Stimulated activated CD4-positive, alpha-beta T cell treated with anti-CD3 and anti-CD28 coated beads, Interleukin-1b, Interleukin-23, amount 100 ng/mL, for 1 hour (primary cell): ENCODE data around the gene RBFOX2.
"Not testable (repeated sequence)": the region's sequence is repeated elsewhere in the genome, so short reads cannot be mapped to it uniquely, and the experiment has no call there.

Source experiments
- DNase-seq, 2 donors: peaks; one replicate each; pipeline ENCODE4 v3.0.0-alpha.2; 2020; ENCODE audit warnings: low read depth in 2 of 2

The RBFOX2 gene

GRCh38 chr22:35824256-35824655 lies 204.4 kb downstream of the RBFOX2 start:
- no peak for DNase-seq

DNA sequence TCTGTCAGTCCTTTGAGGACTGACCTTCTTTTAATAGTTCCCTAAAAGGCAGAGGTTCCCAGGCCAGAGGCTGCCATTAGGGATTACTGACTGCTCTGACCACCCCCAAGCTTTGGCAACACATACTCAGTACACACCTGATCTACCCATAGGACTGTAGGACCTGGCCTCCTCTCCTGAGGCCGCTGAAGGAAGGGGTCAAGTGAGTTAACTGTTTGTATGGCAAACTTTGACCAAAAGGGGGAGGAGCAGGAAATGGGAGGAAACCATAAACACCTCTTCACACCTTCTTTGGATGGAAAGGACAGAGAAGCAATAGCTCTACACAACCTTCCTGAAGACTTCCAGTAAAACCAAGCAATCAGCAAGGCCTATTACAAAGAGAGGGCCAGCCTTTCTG lies 207.0 kb downstream of the RBFOX2 start:
- DNase-seq, result no peak

GRCh38 chr22:35819421-35819820 lies 209.2 kb downstream of the RBFOX2 start:
- DNase-seq, result no peak

DNA sequence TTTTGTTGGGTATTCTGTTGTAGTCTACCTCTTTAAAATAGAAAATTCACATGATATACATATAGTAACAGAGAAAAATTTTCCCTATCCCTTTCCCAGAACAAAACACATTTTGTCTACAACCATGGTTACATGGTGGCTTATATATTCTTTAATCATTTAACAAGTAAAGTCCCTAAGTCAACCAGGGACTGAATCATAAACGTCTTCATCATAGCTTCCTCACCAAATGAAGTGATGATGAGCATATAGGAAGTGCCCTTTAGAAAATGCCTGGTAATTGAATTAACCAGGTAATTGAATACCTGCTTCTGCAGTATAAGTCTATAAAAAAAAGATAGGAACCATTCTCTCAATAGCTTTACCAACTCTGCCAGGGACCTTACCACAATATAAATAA lies 209.7 kb downstream of the RBFOX2 start:
- no peak for DNase-seq

DNA sequence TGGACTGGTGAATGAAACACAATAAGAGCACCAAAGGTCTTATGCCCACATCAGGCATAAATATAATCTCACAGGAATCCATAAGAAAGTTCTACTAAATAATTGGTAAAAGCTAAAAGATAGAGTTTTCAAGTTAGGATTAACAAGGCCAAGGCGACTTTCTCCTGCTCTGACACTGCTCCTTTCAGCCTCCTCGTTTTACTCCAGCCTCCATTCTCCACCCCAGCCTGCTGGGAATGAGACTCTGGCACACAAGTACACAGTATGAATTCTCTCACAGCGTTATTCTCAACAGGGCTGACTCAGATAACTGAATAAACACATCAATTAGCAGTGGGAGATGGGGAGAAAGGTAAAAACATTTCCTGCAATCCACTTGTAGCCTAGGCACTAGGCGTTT lies 216.0 kb downstream of the RBFOX2 start:
- no peak for DNase-seq

DNA sequence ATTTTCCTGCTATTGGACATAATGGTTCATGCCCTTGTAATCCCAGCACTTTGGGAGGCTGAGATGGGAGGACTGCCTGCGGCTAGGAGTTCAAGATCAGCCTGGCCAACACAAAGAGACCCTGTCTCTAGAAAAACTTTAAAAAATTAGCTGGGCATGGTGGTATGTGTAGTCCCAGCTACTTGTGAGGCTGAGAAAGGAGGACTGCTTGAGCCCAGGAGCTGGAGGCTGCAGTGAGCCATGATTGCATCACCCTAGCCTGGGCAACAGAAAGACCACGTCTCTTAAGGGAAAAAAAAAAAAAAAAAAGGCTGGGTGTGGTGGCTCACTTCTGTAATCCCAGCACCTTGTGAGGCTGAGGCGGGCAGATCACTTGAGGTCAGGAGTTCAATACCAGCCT lies 217.0 kb downstream of the RBFOX2 start:
- no peak for DNase-seq

DNA sequence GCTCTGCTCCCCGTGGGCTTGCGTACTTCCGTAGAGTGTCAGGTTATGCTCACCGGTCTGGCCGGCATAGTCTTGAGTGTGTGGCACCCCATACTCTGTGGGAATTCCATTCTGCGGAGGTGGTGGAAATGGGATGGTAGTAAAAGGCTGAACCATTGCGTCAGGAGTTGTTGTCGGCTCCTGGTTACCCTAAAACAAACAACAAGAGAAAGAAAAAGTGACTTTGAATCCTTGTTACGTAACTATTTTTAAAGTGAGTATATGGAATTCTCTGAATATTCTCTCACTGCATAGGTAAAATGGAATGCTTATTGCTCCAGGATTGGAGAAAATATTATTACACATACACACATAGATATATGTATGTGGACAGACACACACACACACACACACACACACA lies 218.8 kb downstream of the RBFOX2 start:
- DNase-seq, result no peak

GRCh38 chr22:35808377-35808776 lies 220.2 kb downstream of the RBFOX2 start:
- no peak for DNase-seq

DNA sequence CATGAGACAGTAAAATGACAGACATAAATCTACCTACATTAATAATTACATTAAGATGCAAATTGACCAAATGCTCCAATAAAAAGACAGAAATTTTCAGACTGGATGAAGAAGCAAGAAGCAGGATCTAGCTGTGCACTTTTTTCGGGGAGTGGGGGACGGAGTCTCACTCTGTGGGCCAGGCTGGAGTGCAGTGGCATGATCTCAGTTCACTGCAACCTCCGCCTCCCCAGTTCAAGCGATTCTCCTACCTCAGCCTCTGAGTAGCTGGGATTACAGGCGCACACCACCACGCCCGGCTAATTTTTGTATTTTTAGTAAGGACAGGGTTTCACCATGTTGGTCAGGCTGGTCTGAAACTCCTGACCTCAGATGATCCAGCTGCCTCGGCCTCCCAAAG lies 222.0 kb downstream of the RBFOX2 start:
- DNase-seq, result not testable (repeated sequence)

GRCh38 chr22:35805466-35805865 lies 223.2 kb downstream of the RBFOX2 start:
- no peak for DNase-seq

DNA sequence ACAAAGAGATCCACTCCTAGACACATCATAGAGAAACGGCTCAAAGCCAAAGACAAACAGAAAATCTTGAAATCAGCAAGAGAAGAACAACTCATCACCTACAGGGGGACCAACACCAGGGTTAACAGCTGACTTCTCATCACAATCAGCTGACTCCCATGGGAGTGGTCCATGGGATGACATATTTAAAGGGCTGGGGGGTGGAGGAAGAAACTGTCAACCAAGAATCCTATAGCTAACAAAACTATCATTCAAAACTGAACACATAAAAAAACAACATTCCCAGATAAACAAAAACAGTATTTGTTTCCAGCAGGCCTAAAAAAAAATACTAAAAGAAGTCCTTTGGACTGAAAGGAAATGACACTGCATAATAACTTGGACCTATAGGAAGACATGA lies 224.2 kb downstream of the RBFOX2 start:
- DNase-seq, result no peak

GRCh38 chr22:35802885-35803284 lies 225.7 kb downstream of the RBFOX2 start:
- DNase-seq, result no peak

DNA sequence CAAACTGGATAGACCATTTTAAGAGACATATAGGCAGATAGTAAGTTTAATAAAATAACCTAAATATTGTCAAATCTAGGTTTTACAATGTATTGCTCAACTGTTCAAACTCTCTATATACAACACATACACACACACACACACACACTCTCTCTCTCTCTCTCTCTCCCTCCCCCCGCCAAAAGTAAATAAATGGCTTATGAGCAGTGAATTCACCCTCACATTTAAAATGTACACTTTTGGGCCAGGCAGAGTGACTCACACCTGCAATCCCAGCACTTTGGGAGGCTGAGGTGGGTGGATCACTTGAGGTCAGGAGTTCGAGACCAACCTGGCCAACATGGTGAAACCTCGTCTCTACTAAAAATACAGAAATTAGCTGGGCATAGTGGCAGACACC lies 227.3 kb downstream of the RBFOX2 start:
- DNase-seq, result not testable (repeated sequence)

- DNase-seq, result no peak
Observed at GRCh38 chr22:35799150-35799549, 229.5 kb downstream of the RBFOX2 start.

GRCh38 chr22:35797411-35797810 lies 231.2 kb downstream of the RBFOX2 start:
- DNase-seq, result no peak

DNA sequence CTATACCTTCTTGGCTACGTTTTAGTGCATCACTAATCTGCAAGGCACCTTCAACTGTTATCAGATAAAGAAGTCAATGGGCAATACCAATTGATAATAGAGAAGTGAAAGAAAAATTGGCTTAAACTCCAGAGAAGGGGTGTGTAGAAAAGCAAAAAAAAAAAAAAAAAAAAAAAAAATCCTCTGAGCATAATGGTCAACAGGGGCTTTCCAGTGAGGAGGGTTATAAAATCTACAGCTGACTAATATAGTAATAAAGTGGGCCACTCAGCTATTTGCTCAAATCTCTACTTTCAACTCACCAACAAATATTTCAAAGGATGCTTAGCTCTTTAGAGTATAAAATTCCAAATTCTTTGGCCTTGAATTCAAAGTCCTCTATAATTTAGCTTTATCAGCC lies 233.1 kb downstream of the RBFOX2 start:
- no peak for DNase-seq

DNA sequence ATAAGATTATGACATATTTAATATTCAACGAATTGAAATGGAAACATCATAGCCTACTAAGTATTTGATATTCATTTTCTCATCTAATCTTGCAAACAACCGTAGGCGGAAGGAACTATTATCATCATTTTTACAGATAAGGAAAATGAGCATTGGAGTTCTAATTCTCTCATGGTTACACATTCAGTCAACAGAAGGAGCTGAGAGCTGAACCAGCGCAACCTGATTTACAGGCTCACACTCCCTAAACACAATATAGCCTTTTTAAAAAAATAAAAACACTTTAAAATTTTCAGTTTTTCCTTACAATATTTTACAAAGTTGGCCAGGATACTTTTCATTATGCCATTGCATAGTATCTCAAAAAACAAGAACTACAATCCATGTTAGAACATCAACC lies 236.1 kb downstream of the RBFOX2 start:
- DNase-seq, result no peak

DNA sequence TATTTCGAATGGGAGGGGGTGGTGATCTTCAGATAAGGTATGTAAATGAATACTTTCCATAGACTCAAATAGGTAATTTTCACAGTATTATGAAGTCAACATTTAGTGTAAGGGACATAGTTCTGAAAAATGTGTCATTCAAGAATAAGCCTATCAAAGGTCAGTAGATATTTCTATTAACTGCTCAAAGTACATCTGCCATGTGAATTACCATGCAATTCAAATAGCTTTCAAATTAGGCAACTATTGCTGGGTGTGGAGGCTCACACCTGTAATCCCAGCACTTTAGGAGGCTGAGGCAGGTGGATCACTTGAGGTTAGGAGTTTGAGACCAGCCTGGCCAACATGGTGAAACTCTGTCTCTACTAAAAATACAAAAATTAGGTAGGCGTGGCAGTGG lies 236.8 kb downstream of the RBFOX2 start:
- DNase-seq, result not testable (repeated sequence)

GRCh38 chr22:35785181-35785923 lies 243.3 kb downstream of the RBFOX2 start:
- no peak for DNase-seq

- DNase-seq, result no peak
Observed at GRCh38 chr22:35784633-35785032, 244.0 kb downstream of the RBFOX2 start.

DNA sequence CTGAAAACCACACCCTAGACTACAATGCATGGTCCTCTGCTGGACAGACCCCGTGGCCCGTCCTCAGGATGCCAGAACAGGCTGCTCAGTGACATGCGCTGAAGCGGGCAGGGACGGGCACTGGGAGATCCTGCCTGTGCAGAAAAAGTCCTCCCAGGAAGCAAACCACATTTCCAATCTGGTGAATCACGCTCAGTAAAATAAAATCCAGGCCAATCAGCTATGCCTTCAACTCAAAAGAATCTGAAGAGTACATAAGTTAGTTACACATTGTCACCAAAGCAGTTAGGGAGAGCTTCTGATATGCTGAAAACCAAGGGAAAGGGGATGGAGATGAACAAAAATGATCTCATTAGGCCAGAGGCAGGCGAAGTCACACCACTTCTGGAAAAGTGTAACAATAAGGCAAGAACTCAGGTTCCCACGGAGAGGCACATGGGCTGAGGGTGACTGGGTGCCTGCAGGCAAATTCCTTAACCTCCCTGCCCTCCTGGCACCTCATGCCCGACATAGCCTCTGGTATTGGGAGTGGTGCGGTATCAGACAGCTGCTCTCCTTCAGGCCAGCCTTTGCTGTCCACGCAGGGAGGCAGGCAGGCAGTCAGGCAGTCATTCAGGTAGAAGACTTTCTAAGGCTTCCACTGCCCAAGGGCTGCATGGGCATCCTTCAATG lies 244.5 kb downstream of the RBFOX2 start:
- no peak for DNase-seq

GRCh38 chr22:35782504-35782903 lies 246.1 kb downstream of the RBFOX2 start:
- no peak for DNase-seq

GRCh38 chr22:35781898-35782297 lies 246.7 kb downstream of the RBFOX2 start:
- no peak for DNase-seq
